Limb (tissue), 2 donors: Measurements from ENCODE around the gene RGS10.
"Not testable (repeated sequence)": the region's sequence is repeated elsewhere in the genome, so short reads cannot be mapped to it uniquely, and the experiment has no call there.

Experiments used
- DNase-seq, 2 donors: peaks; one replicate each; pipeline ENCODE4 v3.0.0-alpha.2; 2016; ENCODE audit errors: extremely low spot score in 2 of 2

RGS10 gene, protein sequence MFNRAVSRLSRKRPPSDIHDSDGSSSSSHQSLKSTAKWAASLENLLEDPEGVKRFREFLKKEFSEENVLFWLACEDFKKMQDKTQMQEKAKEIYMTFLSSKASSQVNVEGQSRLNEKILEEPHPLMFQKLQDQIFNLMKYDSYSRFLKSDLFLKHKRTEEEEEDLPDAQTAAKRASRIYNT

DNA sequence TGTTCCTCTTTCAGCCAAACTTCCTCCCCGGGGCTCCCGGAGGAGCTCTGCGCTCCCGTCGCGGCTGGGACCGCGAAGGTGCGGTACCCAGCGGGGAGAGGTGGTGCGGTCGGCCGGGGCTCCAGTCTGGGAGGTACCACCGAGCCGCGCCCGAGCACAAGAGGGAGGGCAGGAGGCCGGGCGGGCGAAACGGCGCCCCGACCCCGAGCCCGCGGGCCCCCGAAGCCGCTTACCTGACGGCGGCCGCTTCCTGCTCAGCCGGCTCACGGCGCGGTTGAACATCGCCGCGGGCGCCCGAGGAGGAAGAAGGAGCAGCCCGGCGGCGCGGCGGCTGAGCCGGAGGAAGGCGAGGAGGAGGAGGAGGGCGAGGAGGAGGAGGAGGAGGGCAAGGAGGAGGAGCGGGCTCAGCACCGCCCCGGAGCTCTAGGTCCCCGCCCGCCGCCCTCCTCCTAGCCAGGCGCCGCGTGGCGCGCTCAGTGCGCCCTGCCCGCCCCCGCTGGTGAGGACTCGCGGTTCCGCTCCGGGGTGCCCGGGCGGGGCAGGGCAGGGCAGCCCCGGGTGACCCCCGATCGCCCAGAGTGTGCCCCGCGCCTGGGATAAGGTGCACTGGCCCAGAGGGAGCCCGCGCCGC is at the start of gene RGS10:
Gene RGS10, minus strand, starts transcription at position 363 of the 631 bp plus-strand sequence. Its CDS starts 81 bp downstream, at position 282.
- DNase-seq: peak in 1 of 2 donors; percentile 54

DNA sequence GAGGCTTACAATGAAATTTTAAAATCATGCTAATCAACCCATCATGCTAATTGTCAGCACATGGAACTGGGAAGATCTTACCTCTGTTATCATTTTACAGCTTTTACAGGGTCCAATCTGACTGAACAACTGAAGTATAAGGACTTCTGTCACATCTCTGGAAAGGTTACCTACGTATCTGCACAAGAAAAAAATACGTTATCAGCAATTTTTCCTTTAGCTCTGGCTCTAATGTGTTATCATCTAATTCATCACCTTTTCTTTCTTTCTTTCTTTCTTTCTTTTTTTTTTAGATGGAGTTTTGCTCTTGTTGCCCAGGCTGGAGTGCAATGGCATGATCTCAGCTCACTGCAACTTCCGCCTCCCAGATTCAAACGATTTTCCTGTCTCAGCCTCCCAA is 45.6 kb upstream of the RGS10 start:
- no peak for DNase-seq

DNA sequence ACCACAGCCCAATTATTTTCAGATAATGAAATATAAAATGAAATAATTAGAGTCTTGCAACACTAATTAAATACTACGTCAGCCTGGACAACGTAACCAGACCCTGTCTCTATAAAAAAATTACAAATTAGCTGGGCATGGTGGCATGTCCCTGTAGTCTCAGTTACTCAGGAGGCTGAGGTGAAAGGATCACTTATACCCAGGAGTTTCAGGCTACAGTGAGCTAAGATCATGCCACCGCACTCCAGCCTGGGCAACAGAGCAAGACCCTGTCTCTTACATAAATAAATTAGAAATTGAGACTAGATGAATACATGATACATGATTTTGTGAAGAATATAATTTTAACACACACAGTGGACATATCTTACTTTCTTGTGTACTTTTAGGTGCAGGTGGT is 35.8 kb upstream of the RGS10 start:
- DNase-seq: no peak

DNA sequence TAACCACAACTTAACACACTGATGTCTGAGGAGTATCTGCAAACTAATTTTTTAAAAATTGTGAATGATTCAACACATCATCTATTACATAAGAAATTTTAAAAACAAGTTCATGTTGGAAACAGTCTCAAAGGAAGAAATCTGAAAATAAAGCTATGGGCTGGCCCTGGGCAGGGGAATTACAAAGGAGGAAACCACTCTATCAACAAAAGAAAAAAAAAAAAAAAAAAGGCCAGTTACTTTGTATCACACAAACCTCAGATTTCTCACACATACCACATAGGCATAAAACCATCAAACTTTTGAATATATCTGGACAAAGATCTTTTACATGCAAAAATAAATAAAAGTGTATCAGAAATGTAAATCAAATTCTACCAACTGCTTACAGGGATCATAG is 33.5 kb upstream of the RGS10 start:
- DNase-seq: no peak

DNA sequence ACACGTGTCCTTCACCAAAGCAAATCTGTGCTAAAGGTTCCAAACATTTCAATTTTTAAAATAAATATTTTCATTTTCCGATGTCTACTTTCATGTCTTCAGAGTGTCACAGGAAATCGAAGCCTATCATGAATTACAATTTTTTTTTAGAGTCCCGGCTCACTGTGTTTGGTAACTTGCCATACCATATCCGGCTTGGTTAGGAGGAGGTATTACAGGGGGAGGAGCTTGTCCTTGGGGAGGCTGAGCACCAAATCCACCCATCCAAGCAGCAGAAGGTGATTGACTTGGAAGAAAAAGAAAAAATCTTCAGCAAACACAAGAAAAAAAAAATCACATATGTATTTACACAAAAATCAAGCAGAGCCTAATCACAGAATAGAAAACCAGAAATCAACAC is 33.0 kb upstream of the RGS10 start:
- DNase-seq: no peak

DNA sequence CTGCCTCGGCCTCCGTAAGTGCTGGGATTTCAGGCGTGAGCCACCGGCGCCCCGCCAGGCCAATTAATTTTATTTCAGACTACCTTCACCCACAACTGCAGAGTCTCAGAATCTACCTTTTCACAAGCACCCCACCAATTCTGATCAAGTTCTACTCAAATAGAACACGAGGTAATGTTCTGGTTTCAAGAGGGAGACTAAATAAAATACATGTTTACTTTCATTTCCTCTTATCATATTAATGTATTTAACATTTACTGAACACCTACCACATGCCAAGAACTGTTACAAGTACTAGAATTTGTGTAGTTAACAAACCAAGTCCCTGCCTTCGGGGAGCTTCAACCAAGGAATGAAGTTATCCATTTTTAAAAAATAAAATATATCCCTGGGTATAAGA is 25.5 kb upstream of the RGS10 start:
- DNase-seq: no peak

DNA sequence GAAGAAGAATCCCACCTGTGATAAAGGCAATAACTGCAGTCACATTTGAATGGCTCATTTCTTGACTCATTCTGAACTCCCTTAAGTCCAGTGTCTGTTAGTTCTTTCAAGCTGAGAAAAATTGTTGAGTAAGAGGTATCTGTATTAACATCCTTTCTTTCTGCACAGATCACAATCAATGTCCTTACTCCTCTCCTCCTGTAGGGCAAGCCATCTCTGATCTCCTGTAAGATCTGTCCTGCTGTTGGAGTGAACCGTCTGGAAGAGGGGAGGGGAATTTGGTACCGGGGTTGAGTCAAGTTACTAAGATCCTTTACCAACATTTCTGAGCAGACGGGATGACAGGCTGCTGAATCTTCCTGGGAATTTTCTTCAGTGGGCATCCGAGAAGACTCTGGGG is 19.6 kb upstream of the RGS10 start:
- DNase-seq: no peak

DNA sequence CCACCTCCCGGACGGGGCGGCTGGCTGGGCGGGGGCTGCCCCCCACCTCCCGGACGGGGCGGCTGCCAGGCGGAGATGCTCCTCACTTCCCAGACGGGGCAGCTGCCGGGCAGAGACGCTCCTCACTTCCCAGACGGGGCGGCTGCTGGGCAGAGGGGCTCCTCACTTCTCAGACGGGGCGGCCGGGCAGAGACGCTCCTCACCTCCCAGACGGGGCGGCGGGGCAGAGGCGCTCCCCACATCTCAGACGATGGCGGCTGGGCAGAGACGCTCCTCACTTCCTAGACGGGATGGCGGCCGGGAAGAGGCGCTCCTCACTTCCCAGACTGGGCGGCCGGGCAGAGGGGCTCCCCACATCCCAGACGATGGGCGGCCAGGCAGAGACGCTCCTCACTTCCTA is 17.0 kb upstream of the RGS10 start:
- DNase-seq: not testable (repeated sequence)

DNA sequence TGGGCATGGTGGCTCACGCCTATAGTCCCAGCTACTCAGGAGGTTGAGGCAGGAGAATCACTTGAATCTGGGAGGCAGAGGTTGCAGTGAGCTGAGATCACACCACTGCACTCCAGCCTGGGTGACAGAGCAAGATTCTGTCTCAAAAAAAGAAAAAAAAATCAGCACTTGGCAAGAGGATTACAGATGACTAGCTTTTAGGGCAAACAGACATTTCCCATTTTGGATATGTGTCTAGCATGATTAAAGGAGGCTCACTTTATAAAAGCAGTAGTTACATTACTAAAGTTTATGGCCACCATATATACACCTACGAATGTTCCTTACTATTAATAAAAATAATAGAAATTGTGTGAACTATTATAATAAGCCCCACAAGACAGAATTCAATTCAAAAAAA is 13.6 kb upstream of the RGS10 start:
- DNase-seq: not testable (repeated sequence)

DNA sequence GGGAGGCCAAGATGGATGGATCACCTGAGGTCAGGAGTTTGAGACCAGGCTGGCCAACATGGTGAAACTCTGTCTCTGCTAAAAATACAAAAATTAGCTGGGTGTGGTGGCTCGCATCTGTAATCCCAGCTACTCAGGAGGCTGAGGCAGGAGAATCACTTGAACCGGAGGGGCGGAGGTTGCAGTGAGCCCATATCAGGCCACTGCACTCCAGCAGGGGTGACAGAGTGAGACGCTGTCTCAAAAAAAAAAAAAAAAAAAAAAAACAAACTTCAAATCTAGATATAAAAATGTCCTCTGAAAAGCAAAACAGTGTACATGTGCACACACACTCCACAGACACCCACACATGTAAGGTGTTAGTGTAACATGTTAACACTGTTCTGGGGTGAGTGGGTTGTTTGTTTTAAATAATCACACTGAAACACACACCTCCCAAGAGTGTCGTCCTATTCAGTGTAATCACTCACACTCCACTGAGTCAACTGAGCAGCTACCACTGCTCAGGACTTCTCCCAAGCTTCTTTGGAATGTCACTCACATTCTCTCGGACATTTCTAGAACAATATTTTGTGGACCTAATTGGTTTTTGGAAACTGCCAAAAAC is 12.8 kb upstream of the RGS10 start:
- DNase-seq: no peak

DNA sequence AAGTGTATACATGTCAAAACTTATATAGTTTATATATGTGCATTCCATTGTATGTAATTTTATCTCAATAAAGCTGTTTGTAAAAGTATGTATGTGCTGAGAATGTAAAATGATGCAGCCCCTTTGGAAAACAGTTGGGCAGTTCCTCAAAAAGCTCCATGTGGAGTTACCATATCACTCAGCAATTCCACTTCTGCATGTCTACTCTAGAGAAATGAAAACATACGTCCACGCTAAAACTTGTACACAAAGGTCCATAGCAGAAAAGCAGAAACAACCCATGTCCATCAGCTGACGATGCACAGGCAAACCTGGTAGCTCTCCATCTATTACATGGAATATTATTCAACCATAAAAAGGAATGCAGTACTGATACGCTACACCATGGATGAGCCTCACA is 8.3 kb upstream of the RGS10 start:
- no peak for DNase-seq

DNA sequence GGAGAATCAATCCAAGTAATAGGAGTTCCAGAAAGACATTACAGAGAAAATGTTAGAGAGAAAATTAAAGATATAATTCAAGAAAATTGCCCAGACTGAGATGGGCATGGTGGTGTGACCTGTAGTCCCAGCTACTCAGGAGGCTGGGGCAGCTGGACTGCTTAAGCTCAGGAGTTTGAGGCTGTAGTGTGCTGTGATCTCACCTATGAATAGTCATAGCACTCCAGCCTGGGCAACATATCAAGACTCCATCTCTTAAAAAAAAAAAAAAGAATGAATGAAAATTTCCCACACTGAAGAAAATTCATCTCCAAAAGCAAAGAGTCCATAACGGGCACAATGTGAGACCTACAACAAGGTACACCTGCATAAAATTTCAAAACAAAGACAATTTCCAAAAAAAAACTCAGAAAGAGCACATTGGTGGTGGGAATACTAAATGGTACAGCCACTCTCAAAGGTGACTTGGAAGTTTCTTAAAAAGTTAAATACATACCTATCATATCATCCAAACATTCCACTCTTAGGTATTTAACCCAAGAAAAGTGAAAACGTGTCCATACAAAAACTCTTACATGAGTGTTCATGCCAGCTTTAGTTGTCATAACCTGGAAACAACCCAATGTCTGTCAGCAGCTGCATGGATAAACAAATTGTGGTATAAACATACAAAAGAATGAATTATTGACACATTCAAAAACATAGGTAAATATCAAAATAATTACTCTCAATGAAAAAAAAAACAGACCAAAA is 6.9 kb upstream of the RGS10 start:
- DNase-seq: no peak

DNA sequence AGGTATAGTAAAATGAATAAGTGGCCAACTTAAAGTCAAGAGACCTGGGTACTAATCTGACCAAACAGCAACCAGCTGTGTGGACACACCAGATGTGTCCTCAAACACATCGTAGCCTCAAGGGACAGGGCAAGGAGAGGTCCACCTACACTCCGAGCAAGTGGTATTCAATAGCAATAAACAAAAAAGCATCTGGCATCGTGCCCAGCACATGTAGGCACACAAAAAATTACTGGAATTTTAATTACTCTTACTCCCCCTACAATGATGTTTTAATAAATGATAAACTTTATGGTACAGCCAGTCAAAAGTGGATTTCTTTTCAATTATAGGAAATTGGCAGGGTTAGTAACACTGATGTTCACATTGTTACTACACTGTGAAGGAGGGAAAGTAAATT is 3.5 kb upstream of the RGS10 start:
- DNase-seq: no peak

DNA sequence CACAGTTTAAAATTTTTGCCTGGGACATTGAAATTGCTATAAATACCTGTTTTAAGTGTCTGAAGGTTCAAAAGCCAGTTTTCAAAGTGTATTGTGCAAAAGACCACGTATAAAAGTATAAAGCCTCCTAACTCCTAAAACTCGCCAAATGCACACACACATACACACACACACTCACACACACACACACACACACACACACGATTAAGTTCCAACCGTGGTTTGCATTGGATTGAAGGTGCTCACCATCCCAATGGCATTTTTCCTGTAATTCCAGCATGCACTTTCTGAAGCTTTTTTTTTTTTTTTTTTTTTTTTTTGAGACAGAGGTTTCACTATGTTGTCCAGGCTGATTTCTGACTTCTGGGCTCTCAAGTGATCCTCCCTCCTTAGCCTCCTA is 2.8 kb upstream of the RGS10 start:
- no peak for DNase-seq

DNA sequence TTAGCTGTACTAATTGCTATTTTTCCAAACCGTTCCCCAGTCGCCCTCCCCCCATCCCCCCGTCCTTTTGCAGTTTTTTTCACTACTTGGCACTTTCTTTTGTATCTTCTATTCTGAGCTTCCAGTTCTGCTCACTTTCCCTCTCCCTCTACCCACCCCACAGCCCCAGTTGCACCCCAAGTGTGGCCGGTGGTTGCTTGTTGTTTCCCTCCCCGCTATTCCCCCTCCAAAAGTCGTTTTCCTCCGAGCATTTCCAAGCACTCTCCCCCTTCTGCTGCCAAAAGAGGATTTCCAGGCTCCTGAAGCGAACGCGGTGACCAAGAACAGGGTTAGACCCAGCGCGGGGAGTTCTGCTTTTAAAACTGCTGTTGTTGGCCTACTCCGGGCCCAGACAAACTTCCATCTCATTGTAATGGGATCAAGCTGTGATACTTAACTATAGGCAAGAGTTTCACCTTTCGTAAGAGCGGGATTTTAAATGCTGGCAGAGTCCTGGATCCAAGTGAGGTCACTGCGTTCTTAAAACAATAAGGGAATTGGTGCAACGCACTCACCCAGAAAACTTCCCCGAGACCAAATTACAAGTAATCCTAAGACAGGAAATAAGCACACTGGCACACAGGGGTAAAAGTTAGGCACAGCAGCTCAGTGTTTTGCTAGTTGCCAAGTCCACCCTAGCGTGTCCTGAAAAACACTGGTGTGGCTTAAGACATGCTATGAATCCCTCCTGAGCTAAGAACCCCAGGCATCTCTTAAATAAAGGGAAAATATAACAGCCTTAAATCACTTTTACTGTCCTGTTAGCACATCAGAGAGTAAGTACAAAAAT is 1.5 kb upstream of the RGS10 start:
- peak in 1 of 2 donors; percentile 41 for DNase-seq

DNA sequence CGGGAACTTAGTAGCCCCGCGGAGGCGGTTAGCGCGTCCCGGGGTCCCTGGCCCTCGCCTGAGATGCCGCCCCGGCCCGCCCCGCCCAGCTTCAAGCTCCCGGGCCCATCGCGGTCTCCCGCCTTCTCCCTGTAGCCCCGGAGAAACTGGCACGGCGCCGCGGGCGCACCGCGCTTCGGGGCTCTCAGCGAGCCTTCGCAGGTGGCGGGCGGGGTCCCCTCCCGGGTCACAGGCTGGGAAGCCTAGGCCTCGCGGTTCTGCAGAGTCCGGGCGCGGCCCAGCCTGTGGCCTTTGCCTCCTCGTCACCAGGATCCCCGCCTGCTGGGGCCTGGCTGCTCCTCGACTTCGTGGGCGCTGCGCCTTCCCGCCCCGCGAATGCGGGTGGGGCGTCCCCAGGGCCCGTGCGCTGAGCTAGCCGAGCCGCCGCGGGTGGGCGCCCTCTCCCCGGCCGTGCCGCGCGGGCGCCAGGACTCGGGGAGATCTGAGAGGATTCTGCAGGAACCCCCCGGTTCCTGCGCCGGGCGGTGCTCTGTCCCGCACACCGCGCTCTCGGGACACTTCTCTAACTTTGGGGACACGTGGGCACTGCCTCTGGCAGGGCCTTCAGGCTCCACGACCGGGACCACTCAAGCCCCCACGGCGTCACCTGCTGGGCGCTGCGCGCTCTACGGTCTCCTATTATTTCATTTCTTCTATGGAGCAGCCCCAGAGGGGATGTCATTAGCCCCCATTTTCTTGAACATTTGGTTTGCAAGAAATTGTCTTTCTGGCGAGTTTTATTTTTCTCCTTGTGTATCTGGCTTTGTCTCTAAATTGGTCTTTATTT is 682 bp upstream of the RGS10 start:
- peak; percentile 47 to 74 for DNase-seq

DNA sequence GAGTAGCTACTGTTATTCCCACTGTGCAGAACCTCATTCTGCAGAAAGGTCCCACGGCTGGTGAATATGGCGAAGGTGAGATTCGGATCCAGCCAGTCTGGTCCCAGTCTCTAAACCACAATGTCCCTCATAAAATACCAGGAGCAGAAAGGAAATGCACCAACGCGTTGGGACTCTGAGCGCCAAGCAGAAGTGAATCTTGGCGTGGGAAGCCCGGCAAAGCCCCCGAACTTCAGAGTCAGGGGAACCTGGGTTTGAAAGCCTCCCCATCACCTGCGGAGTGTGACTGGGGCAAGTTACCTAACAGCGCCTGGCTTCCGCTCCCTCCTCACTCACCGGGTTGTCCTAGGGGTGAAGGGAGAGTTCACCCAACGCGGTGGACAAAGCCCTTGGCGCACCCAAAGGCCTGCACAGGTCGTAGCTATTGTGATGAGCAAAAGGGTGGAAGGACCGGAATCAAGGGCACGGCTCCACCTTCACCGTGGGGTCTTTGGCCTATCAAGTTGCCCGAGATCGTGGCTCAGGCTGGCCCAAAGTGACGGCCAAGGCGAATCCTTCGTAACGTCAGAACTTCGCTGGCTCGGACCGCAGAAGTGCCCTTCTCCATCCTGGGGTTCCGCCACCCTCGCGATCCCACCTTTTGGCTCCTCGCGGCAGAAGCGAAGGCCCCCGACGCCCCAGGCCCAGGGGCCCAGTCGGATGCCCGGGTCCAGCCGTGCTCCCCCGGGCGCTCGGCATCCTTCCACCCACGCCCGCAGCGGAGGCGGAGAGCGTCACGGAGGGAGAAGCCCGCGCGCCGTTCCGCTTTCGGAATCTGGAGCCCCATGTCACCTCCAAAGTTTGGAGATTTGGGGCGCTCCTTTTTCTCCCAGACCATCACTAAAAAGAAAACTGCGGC is 811 bp downstream of the RGS10 start:
- DNase-seq: no peak

DNA sequence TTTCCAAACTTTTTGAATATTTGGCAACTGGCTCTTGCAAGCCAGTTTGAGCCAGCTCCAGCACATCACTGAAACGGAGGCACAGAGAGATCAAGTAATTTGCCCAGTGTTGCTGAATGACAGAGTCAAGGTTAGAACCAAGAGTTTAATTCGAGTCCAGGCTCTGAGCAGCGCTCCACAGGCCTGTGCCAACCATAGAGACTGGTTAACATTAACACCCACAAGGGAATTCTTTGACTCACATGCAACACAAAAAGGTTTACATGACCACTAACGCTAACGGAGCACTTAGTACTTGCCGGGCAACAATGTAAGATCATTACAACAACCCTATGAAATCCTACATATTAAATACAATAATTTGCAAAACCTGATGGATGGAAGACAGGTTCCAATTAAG is 1.5 kb downstream of the RGS10 start:
- DNase-seq: no peak

DNA sequence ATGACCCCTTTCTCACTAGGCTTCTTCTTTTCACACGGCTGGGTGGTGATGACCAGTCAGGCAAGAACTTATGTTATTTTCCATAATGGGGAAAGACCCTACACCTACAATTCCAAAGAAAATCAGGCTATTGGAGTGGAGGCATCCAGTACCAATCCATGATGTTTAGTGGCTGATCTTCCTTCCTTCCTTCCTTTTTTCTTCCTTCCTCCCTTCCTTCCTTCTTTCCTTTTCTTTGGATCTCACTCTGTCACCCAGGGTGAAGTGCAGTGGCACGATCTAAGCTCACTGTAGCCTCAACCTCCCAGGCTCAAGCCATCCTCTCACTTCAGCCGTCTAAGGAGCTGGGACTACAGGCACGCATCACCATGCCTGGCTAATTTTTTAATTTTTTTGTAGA is 2.5 kb downstream of the RGS10 start:
- DNase-seq: no peak

DNA sequence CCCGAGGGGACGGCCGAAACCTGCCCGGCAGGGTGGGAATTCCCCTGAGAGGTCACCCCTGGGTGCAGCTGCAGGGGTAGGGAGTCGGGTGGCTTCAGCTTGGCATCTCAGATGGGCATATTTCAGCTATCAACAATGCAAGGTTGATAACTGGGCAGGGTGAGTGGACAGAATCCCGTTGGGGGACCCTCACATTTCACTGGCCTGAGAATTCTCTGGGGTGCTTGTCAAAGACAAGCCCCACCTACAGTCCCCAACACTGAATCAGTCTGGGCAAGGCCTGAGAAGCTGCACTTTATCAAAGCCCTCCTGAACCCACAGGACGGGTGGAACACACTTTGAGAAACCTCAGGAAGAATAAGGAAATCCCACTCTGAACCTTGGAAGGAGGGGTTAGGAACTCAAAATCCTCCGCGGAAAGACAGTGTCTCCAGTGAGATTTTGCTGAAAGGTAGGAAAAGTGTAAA is 3.1 kb downstream of the RGS10 start:
- DNase-seq: no peak
